DND-41 (cell line): ENCODE data around the gene GPR162.

Experiments used
- ATAC-seq: fragments of 200-7000 bp; cut with Tn5 transposase; 3 replicates; pipeline ENCODE4 v1.9.1; 2021; ENCODE audit warnings: low read depth; ENCODE audit not compliant: insufficient read depth
- DNase-seq: peaks from one replicate; pipeline ENCODE4 v3.0.0-alpha.2; 2020
- H2AFZ ChIP-seq: 2 replicates; pipeline ENCODE4 v1.6.0; 2012; ENCODE audit warnings: low read depth, low read length
- H3K27ac ChIP-seq: 2 replicates; pipeline ENCODE4 v1.5.1; 2012; ENCODE audit warnings: low read length, inconsistent platforms
- H3K27me3 ChIP-seq: fragments of 200-600 bp; sonication (generic); 2 replicates; pipeline ENCODE4 v1.6.0; 2012; ENCODE audit warnings: low read length, mild to moderate bottlenecking, inconsistent platforms; ENCODE audit not compliant: insufficient read depth, poor library complexity
- H3K36me3 ChIP-seq: 2 replicates; pipeline ENCODE4 v1.5.1; 2012; ENCODE audit warnings: low read length, inconsistent platforms; ENCODE audit not compliant: insufficient read depth
- H3K4me1 ChIP-seq: 2 replicates; pipeline ENCODE4 v1.5.1; 2012; ENCODE audit warnings: mild to moderate bottlenecking, low read length; ENCODE audit not compliant: insufficient read depth
- H3K4me2 ChIP-seq: 2 replicates; pipeline ENCODE4 v1.6.0; 2012; ENCODE audit warnings: mild to moderate bottlenecking, moderate library complexity, low read length, inconsistent platforms; ENCODE audit not compliant: insufficient read depth
- H3K4me3 ChIP-seq, 2 experiments: fragments of 200-600 bp in 1 of 2; shearing (Covaris generic) in 1 of 2; 2 replicates each; pipeline ENCODE4 v1.5.1; 2012 to 2016; ENCODE audit warnings: inconsistent platforms in 2 of 2, low read length in 2 of 2, mild to moderate bottlenecking in 2 of 2, low read depth in 1 of 2, moderate library complexity in 1 of 2
- H3K79me2 ChIP-seq: 2 replicates; pipeline ENCODE4 v1.6.0; 2012; ENCODE audit warnings: low read length, inconsistent platforms; ENCODE audit not compliant: insufficient read depth
- H3K9ac ChIP-seq: 2 replicates; pipeline ENCODE4 v1.6.0; 2012; ENCODE audit warnings: low read depth, mild to moderate bottlenecking, inconsistent platforms, low read length, moderate library complexity
- H3K9me3 ChIP-seq: 2 replicates; pipeline ENCODE4 v1.5.1; 2012; ENCODE audit warnings: low read length, moderate library complexity, mild to moderate bottlenecking, inconsistent platforms; ENCODE audit not compliant: insufficient read depth, severe bottlenecking
- H4K20me1 ChIP-seq: 2 replicates; pipeline ENCODE4 v1.6.0; 2012; ENCODE audit warnings: low read length; ENCODE audit not compliant: insufficient read depth
- CTCF ChIP-seq: IDR thresholded peaks from 2 replicates; pipeline ENCODE4 v1.5.1; 2012; ENCODE audit warnings: borderline replicate concordance, low read length, moderate library complexity, mild to moderate bottlenecking; ENCODE audit not compliant: poor library complexity, severe bottlenecking; ENCODE audit errors: extremely low read depth
- EZH2 ChIP-seq: IDR thresholded peaks from 3 replicates; pipeline ENCODE4 v1.6.1; 2012; ENCODE audit warnings: borderline replicate concordance, low read depth, mild to moderate bottlenecking, moderate library complexity, low read length, inconsistent platforms; ENCODE audit not compliant: severe bottlenecking

The GPR162 gene

GRCh38 chr12:6833189-6833890 is 11.7 kb downstream of the GPR162 start:
- TF ChIP-seq EZH2 = no peak
- no peak for TF ChIP-seq CTCF
- Histone ChIP-seq H3K4me1 (peaks cover 10% of the 10 kb centered on the region), H2AFZ (no peak overlapping the region), H3K4me2 (no peak overlapping the region), H3K4me3 (no peak overlapping the region), H3K27me3 (peaks cover 40% of the 10 kb centered on the region), H3K9ac (no peak overlapping the region), H3K9me3 (no peaks in the 10 kb centered on the region), H3K79me2 (no peaks in the 10 kb centered on the region), H3K27ac (no peak overlapping the region), H3K36me3 (no peaks in the 10 kb centered on the region), H4K20me1 (peaks cover 3% of the 10 kb centered on the region; the same call in 1 of the 2 replicates)
- DNase-seq = no peak
- ATAC-seq = no peak

GRCh38 chr12:6834254-6834653 is 12.6 kb downstream of the GPR162 start:
- Histone ChIP-seq H3K9ac (no peak overlapping the region), H3K9me3 (no peaks in the 10 kb centered on the region), H3K4me1 (peaks cover under 1% of the 10 kb centered on the region), H3K79me2 (no peaks in the 10 kb centered on the region), H3K4me3 (no peak overlapping the region), H3K27me3 (peaks cover 35% of the 10 kb centered on the region), H3K36me3 (no peaks in the 10 kb centered on the region), H3K27ac (no peak overlapping the region), H2AFZ (no peak overlapping the region), H3K4me2 (no peak overlapping the region), H4K20me1 (peaks cover 3% of the 10 kb centered on the region; the same call in 1 of the 2 replicates)
- DNase-seq = no peak
- no peak for ATAC-seq
- TF ChIP-seq EZH2 = no peak

- no peak overlapping the region for H3K9ac ChIP-seq
- no peak for DNase-seq
- H3K9me3 ChIP-seq = no peaks in the 10 kb centered on the region
- TF ChIP-seq EZH2 (no peak), CTCF (no peak)
- ATAC-seq = no peak
- no peak overlapping the region for H3K4me2 ChIP-seq
- H3K27ac ChIP-seq = no peak overlapping the region
- H3K27me3 ChIP-seq = peaks cover 29% of the 10 kb centered on the region
- H3K36me3 ChIP-seq = no peaks in the 10 kb centered on the region
- no peaks in the 10 kb centered on the region for H3K4me1 ChIP-seq
- no peak overlapping the region for H3K4me3 ChIP-seq
- H4K20me1 ChIP-seq = no peaks in the 10 kb centered on the region; the same call in 1 of the 2 replicates
- no peak overlapping the region for H2AFZ ChIP-seq
- H3K79me2 ChIP-seq = no peaks in the 10 kb centered on the region
These were observed 13.3 kb downstream of the GPR162 start for GRCh38 chr12:6834873-6835272.

- no peak for TF ChIP-seq EZH2
- TF ChIP-seq CTCF = no peak
- Histone ChIP-seq H3K9me3 (no peaks in the 10 kb centered on the region), H3K27ac (no peak overlapping the region), H3K79me2 (no peaks in the 10 kb centered on the region), H3K36me3 (no peaks in the 10 kb centered on the region), H3K4me1 (no peaks in the 10 kb centered on the region), H3K9ac (no peak overlapping the region), H3K4me3 (no peak overlapping the region), H3K27me3 (peaks cover 9% of the 10 kb centered on the region), H2AFZ (no peak overlapping the region), H4K20me1 (no peaks in the 10 kb centered on the region), H3K4me2 (no peak overlapping the region)
- ATAC-seq (no peak), DNase-seq (no peak)
These were observed 15.2 kb downstream of the GPR162 start for GRCh38 chr12:6836851-6837250.
